Spinal cord (tissue), 10 donors: ENCODE measurements around the gene ADI1. TPM values are rescaled to one million over a fixed set of nuclear protein-coding genes. Genes with fewer than 3 reads are reported as not detected.

ENCODE experiments used
- DNase-seq, 6 donors: peaks; one replicate each; pipeline versions ENCODE4 v3.0.0 to v3.0.0-alpha.2; 2013 to 2015; ENCODE audit warnings: low spot score in 6 of 6, low read depth in 4 of 6
- H3K27ac ChIP-seq: one replicate; pipeline ENCODE4 v1.5.1; 2013; ENCODE audit warnings: low read depth, low read length, control low read depth
- H3K27me3 ChIP-seq: one replicate; pipeline ENCODE4 v1.6.1; 2013; ENCODE audit warnings: low read length; ENCODE audit not compliant: control insufficient read depth, insufficient read depth
- H3K36me3 ChIP-seq: one replicate; pipeline ENCODE4 v1.6.1; 2013; ENCODE audit warnings: low read length; ENCODE audit not compliant: control insufficient read depth, insufficient read depth
- H3K4me1 ChIP-seq: one replicate; pipeline ENCODE4 v1.6.1; 2013; ENCODE audit warnings: low read length; ENCODE audit not compliant: control insufficient read depth, insufficient read depth
- H3K4me3 ChIP-seq: one replicate; pipeline ENCODE4 v1.5.1; 2013; ENCODE audit warnings: low read depth, low read length, control low read depth
- H3K9me3 ChIP-seq: one replicate; pipeline ENCODE4 v1.6.1; 2013; ENCODE audit warnings: low read length; ENCODE audit not compliant: control insufficient read depth, insufficient read depth
- WGBS: methylation state at CpG from one replicate; pipeline ENCODE4 v1.1.5; 2013; ENCODE audit warnings: missing lambda C conversion rate; ENCODE audit not compliant: insufficient coverage; 5-methylcytosine and 5-hydroxymethylcytosine counted together
- polyA plus RNA-seq, 2 donors: library from polyadenylated mRNA; unstranded; fragments of 120-200 nt; gene quantifications; one replicate each; pipeline ENCODE4 v1.2.1, GENCODE V29; 2013; ENCODE audit not compliant: insufficient read length in 2 of 2
- total RNA-seq, 2 donors: library from RNA; depleted of rRNA in 1 of 2; stranded (reverse); fragments of 120-200 nt in 1 of 2; fragments of >200 nt in 1 of 2; gene quantifications; one replicate each; pipeline versions ENCODE4 v1.2.3 to v1.2.4, GENCODE V29; 2013 to 2014
- donor health status: healthy.

Gene ADI1
- total and polyA plus RNA-seq, 4 donors, result 28.8 to 84.4 (median 43.1) TPM

GRCh38 chr2:3488855-3489763 is 30.2 kb downstream of the ADI1 start:
- peak in 1 of 6 donors; percentile 42 for DNase-seq
- peaks cover 53% of the 10 kb centered on the region for H3K4me1 ChIP-seq
- no peaks in the 10 kb centered on the region for H3K9me3 ChIP-seq
- no peak overlapping the region for H3K27ac ChIP-seq
- H3K4me3 ChIP-seq, result no peak overlapping the region
- 85% methylated on average over 24 of the region's 27 CpGs for WGBS
- H3K27me3 ChIP-seq, result no peaks in the 10 kb centered on the region
- H3K36me3 ChIP-seq, result peaks cover 37% of the 10 kb centered on the region

- peaks cover 47% of the 10 kb centered on the region for H3K36me3 ChIP-seq
- no peak overlapping the region for H3K27ac ChIP-seq
- peaks cover 44% of the 10 kb centered on the region for H3K4me1 ChIP-seq
- peak in 1 of 6 donors; percentile 47 for DNase-seq
- no peaks in the 10 kb centered on the region for H3K27me3 ChIP-seq
- H3K9me3 ChIP-seq, result no peaks in the 10 kb centered on the region
- H3K4me3 ChIP-seq, result no peak overlapping the region
- WGBS, result 90% methylated on average over 3 of the region's 6 CpGs
Measured at GRCh38 chr2:3488061-3488531, 31.2 kb downstream of the ADI1 start.

GRCh38 chr2:3487432-3487831 is 31.9 kb downstream of the ADI1 start:
- 50% methylated on average over 10 of the region's 10 CpGs for WGBS

GRCh38 chr2:3487028-3487425 is 32.3 kb downstream of the ADI1 start:
- no peaks in the 10 kb centered on the region for H3K9me3 ChIP-seq
- H3K4me3 ChIP-seq, result no peak overlapping the region
- no peak for DNase-seq
- peaks cover 47% of the 10 kb centered on the region for H3K4me1 ChIP-seq
- WGBS, result 94% methylated on average over 9 of the region's 9 CpGs
- H3K27me3 ChIP-seq, result no peaks in the 10 kb centered on the region
- H3K36me3 ChIP-seq, result peaks cover 58% of the 10 kb centered on the region
- H3K27ac ChIP-seq, result no peak overlapping the region

More at GRCh38 chr2:3487432-3487831, 31.9 kb downstream of the ADI1 start:
- peak in 1 of 6 donors; percentile 48 for DNase-seq
- H3K27ac ChIP-seq, result no peak overlapping the region
- no peaks in the 10 kb centered on the region for H3K27me3 ChIP-seq
- H3K36me3 ChIP-seq, result peaks cover 54% of the 10 kb centered on the region
- no peak overlapping the region for H3K4me3 ChIP-seq
- no peaks in the 10 kb centered on the region for H3K9me3 ChIP-seq
- peaks cover 44% of the 10 kb centered on the region for H3K4me1 ChIP-seq

GRCh38 chr2:3486047-3487027 is 33.0 kb downstream of the ADI1 start:
- H3K9me3 ChIP-seq, result no peaks in the 10 kb centered on the region
- peaks cover 45% of the 10 kb centered on the region for H3K4me1 ChIP-seq
- WGBS, result 95% methylated on average over 29 of the region's 29 CpGs
- no peak overlapping the region for H3K27ac ChIP-seq
- no peak for DNase-seq
- H3K36me3 ChIP-seq, result peaks cover 65% of the 10 kb centered on the region
- no peaks in the 10 kb centered on the region for H3K27me3 ChIP-seq
- H3K4me3 ChIP-seq, result no peak overlapping the region

GRCh38 chr2:3485166-3485565 is 34.2 kb downstream of the ADI1 start:
- no peak overlapping the region for H3K27ac ChIP-seq
- no peak overlapping the region for H3K4me3 ChIP-seq
- 98% methylated on average over 11 of the region's 11 CpGs for WGBS
- H3K27me3 ChIP-seq, result no peaks in the 10 kb centered on the region
- DNase-seq, result no peak
- H3K9me3 ChIP-seq, result no peaks in the 10 kb centered on the region
- peaks cover 38% of the 10 kb centered on the region for H3K4me1 ChIP-seq
- peaks cover 72% of the 10 kb centered on the region for H3K36me3 ChIP-seq

GRCh38 chr2:3483986-3484960 is 35.1 kb downstream of the ADI1 start:
- no peak overlapping the region for H3K27ac ChIP-seq
- no peaks in the 10 kb centered on the region for H3K9me3 ChIP-seq
- peaks cover 37% of the 10 kb centered on the region for H3K4me1 ChIP-seq
- 94% methylated on average over 30 of the region's 34 CpGs for WGBS
- DNase-seq, result no peak
- H3K36me3 ChIP-seq, result peaks cover 78% of the 10 kb centered on the region
- no peaks in the 10 kb centered on the region for H3K27me3 ChIP-seq
- H3K4me3 ChIP-seq, result no peak overlapping the region

- Histone ChIP-seq H3K4me3 (no peak overlapping the region), H3K27me3 (no peaks in the 10 kb centered on the region), H3K9me3 (no peaks in the 10 kb centered on the region), H3K4me1 (peaks cover 31% of the 10 kb centered on the region), H3K27ac (no peak overlapping the region), H3K36me3 (peaks cover 86% of the 10 kb centered on the region)
- peak in 4 of 6 donors; percentile 66 to 90 (median 70) for DNase-seq
- WGBS, result 54% methylated on average over 27 of the region's 30 CpGs
Measured at GRCh38 chr2:3483227-3483985, 35.9 kb downstream of the ADI1 start.
